Measurements from ENCODE around the gene SLC6A18. TPM values are rescaled to one million over a fixed set of nuclear protein-coding genes. Genes with fewer than 3 reads are reported as not detected.
"Not testable (repeated sequence)": the region's sequence is repeated elsewhere in the genome, so short reads cannot be mapped to it uniquely, and the experiment has no call there.

SLC6A18 gene
- total RNA-seq, 1 experiment from 2014 or later, result not detected

GRCh38 chr5:1270426-1270825, 45.2 kb downstream of the SLC6A18 start:
- no peak for DNase-seq (ENCODE audit: extremely low read depth, low read depth)

GRCh38 chr5:1270933-1271914, 46.0 kb downstream of the SLC6A18 start:
- no peak for DNase-seq (ENCODE audit: extremely low read depth, low read depth)

GRCh38 chr5:1272201-1272600, 47.0 kb downstream of the SLC6A18 start:
- DNase-seq (ENCODE audit: extremely low read depth, low read depth), result no peak

GRCh38 chr5:1273745-1274144, 48.6 kb downstream of the SLC6A18 start:
- no peak for DNase-seq (ENCODE audit: extremely low read depth, low read depth)

GRCh38 chr5:1274471-1274870, 49.3 kb downstream of the SLC6A18 start:
- DNase-seq (ENCODE audit: extremely low read depth, low read depth), result no peak

- DNase-seq (ENCODE audit: extremely low read depth, low read depth), result not testable (repeated sequence)
These were observed 50.5 kb downstream of the SLC6A18 start for GRCh38 chr5:1275397-1276391.

- DNase-seq (ENCODE audit: extremely low read depth, low read depth), result no peak
These were observed 51.7 kb downstream of the SLC6A18 start for GRCh38 chr5:1276930-1277329.

GRCh38 chr5:1277331-1277730, 52.1 kb downstream of the SLC6A18 start:
- no peak for DNase-seq (ENCODE audit: extremely low read depth, low read depth)

- DNase-seq (ENCODE audit: extremely low read depth, low read depth), result no peak
These were observed 52.6 kb downstream of the SLC6A18 start for GRCh38 chr5:1277781-1278180.

GRCh38 chr5:1278216-1278615, 53.0 kb downstream of the SLC6A18 start:
- no peak for DNase-seq (ENCODE audit: extremely low read depth, low read depth)

- DNase-seq (ENCODE audit: extremely low read depth, low read depth), result no peak
These were observed 53.7 kb downstream of the SLC6A18 start for GRCh38 chr5:1278656-1279442.

GRCh38 chr5:1279443-1280151, 54.4 kb downstream of the SLC6A18 start:
- DNase-seq (ENCODE audit: extremely low read depth, low read depth), result no peak

GRCh38 chr5:1280177-1281037, 55.2 kb downstream of the SLC6A18 start:
- DNase-seq (ENCODE audit: extremely low read depth, low read depth), result no peak

- DNase-seq (ENCODE audit: extremely low read depth, low read depth), result no peak
These were observed 56.1 kb downstream of the SLC6A18 start for GRCh38 chr5:1281038-1281882.

GRCh38 chr5:1282131-1282992, 57.2 kb downstream of the SLC6A18 start:
- no peak for DNase-seq (ENCODE audit: extremely low read depth, low read depth)

GRCh38 chr5:1282993-1283728, 58.0 kb downstream of the SLC6A18 start:
- not testable (repeated sequence) for DNase-seq (ENCODE audit: extremely low read depth, low read depth)

Measured in NCI-H460 (cell line).